ENCODE measurements around the gene BTBD9. TPM values are rescaled to one million over a fixed set of nuclear protein-coding genes. Genes with fewer than 3 reads are reported as not detected.

BTBD9 gene
- total RNA-seq, 1 donor from 2014 or later = 28.1 TPM

DNA sequence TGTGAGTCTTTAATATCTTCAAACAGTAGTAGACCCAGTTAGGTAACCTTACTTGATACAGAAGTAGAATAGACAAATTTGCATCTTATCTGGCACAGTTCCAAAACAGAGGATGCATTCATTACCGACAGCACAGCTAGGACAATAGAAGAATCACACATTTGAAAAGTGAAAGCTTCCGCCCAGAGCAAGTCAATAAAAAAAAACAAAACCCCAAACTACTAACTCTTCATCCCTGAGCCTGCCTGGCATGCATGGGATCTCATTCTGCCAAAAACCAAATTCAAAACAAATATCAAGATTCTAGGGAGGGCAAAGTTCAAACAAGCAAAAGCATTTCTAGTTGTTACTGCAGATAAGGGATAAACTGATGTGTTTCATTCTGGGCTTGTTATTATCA is 235.4 kb downstream of the BTBD9 start:
- FAIRE-seq = no peak
- no peak for DNase-seq (ENCODE audit: low spot score in 2 of 2)

DNA sequence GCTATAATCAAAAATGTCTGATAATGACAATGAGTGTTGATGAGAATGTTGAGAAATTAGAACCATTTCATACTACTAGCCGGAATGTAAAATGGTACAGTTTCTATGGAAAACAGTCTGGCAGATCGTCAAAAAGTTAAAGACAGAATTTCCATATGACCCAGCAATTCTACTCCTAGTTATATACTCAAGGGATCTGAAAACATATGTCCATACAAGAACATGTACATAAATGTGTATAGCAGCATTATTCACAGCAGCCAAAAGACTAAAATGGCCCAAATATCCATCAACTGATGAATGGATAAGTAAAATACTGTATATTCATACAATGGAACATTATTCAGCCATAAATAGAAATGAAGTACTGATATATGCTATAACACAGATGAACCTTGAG is 236.2 kb downstream of the BTBD9 start:
- DNase-seq (ENCODE audit: low spot score in 2 of 2) (no peak), FAIRE-seq (no peak)

DNA sequence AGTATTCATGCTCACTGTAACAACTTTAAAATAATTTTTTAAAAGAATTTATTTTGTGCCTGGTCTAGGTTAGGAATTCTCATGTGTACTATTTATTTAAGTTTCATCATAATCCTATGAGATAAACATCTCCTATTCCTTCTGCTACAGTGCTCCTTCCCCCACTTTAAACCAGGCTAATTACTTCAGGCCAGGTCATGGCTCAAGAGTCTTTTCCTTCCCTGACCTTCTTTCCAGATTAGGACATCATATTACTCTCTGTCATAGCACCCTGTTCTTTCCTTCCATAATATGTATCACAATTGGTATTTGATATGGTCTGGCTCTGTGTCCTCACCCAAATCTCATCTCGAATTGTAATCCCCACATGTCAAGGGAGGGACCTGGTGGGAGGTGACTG is 239.0 kb downstream of the BTBD9 start:
- DNase-seq (ENCODE audit: low spot score in 2 of 2) = no peak
- FAIRE-seq = no peak

DNA sequence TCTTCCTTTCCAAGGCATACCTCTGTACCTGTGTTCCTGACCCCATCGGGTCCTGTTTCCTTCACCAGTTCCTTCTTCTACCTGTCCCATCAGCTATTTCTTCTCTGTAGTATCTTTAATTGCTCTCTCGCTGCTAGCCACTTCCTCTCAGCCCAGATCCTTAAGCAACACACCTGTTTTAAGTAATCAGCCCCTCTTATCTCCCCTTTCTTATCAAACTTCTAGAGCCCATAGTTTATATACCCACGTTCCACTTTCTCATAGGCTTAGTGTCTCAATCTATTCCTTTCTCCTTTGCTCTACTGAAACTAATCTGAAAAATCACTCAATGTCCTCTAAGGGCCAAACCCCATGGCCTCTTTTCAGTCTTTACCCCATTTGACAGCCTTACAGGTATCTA is 239.6 kb downstream of the BTBD9 start:
- DNase-seq (ENCODE audit: low spot score in 2 of 2) (no peak), FAIRE-seq (no peak)

DNA sequence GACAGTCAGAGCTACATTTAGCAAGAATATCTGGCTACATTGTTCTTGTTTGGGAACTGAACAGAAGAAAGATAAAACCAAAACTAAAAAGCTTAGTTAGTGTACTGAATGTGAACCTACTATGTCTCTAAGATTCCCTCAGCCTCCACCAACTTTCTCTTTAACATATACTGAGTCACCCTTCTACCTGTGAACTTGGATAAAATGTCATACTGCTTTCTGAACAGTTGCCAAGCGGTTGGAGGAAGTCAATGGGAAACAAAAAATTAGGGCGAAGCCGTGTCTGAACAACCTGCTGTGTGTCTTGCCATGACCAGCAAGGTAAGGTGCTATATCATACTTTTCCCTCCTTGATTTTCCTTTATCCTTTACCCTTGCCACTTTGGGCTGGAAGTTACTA is 243.5 kb downstream of the BTBD9 start:
- DNase-seq (ENCODE audit: low spot score in 2 of 2) (no peak), FAIRE-seq (no peak)

DNA sequence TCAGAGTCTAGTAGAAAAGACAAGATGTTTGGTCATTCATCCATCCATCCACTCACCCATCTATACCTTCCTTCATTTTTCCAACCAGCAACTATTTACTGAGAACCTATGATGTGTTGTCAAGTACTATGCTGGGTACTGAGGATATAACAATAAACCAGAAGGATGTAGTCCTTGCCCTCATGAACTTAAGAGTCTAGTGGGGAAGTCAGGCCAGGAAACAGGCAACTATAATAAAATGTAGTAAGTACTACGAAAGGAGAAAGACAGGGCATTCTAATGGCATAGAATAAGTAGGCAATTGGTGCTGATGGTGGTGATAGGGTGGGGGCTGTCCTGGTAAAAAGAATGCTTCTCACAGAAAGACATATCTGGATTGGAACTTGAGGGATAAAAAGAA is 245.7 kb downstream of the BTBD9 start:
- FAIRE-seq = no peak
- no peak for DNase-seq (ENCODE audit: low spot score in 2 of 2)

DNA sequence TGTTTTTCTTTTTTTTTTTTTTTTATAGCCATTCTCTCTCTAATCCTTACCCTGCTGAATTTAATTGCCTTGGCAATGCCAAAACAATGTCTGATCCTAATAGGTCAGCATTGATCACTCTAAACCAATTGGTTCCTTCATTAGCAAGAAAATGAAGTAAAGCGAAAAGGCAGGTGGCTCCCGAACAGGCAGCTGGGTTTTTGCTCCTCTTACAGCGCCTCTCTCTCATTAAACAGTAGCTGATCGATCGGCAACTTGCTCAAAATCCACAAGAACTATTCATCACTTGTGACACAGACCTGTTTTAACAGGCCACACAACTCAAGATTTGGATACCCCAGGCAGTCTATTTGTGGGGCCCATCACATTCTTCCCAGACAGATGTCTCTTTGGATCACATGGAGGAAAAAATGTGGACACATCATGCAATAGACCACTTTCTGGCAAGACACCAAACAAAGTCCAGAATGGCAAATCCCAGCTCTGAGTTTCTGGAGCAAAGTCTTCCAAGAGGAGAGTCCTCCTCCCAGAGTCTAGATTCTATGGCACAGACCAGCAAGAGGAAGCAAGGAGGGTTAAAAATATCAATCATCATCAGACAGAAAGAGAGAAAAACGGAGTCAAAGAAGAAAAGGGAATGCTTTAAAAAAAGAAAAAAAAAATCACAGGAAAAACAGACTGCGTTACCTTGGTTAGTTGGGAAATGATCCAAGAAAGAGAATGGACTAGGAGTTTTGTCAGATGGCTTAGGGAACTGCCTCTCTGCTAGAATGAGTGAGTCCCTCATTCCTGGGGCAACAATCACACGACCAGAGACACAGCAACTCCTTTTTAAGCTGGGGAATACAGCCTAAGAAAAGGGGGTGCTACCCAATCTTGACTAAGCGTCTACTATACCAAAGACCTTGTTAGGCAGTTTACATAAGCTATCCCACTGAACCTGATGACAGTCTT is 247.8 kb downstream of the BTBD9 start:
- DNase-seq (ENCODE audit: low spot score in 2 of 2) = no peak
- FAIRE-seq = no peak

DNA sequence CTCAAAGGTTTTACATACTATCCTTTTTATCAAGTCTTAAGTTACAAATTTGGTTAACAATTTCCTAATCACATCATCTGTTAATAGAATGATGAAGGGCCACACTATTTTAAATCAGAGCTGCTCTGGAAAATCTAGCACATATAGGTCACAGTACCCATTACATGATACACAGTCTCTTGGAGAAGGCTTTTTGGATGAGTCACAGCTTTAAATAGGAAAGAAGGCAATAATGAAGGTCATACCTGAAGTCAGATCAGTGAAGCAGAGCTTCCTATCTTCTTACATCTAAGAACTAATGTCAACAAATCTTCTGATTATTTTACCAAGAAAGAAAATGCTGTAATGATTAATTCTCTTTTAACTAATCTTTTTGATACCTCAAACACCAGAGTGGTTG is 248.5 kb downstream of the BTBD9 start:
- FAIRE-seq (no peak), DNase-seq (ENCODE audit: low spot score in 2 of 2) (no peak)

DNA sequence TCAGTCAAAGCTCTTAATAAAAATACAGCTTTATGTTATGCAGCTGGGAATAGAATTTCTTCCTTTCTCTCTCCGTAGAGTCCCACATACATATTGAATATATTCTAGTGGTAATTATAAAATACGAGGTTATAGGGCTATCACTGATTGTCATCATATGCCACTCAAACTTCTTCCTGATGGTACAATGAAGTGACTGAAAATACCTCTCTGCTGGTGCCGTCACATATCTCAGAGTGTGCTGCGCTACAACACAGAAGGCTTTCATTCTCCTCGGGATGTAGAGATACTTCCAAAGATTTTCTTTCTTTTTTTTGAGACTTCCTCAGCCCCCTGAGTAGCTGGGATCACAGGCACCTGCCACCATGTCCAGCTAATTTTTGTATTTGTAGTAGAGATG is 249.9 kb downstream of the BTBD9 start:
- DNase-seq (ENCODE audit: low spot score in 2 of 2) (no peak), FAIRE-seq (no peak)

DNA sequence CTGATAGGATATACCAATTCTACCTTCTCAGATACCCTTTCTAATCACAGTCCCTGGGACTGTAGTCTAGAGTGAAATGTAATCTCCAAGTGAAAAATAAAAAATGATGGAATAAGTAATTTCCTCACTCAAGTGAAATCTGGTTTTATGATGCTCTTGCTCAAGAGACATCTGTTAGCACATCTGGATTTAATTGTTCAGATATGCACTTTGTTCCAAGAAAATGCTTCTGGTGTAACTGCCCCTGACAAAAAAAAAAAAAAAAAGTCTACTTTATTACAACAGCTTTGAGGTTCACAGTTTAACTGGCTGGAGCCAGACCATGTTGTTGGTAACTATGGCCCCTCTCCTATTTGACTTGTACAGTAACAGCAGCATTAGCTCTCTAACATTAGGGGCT is 251.8 kb downstream of the BTBD9 start:
- DNase-seq (ENCODE audit: low spot score in 2 of 2) = no peak
- no peak for FAIRE-seq

DNA sequence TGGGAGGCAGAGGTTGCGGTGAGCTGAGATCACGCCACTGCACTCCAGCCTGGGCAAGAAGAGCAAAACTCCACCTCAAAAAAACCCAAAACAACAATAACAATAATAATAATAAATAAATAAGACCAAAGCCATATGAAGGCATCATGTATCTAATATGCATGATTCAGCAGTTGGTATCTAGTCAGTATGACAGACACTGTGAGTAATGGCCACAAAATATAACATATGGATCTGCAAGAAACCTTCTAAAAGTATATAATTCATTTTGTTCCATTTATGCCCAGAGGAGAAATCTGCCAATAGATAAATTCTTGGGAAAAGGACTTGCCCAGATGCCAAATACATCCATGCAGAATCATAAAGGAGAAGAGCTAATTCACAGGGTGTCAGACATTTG is 252.3 kb downstream of the BTBD9 start:
- FAIRE-seq (no peak), DNase-seq (ENCODE audit: low spot score in 2 of 2) (no peak)

DNA sequence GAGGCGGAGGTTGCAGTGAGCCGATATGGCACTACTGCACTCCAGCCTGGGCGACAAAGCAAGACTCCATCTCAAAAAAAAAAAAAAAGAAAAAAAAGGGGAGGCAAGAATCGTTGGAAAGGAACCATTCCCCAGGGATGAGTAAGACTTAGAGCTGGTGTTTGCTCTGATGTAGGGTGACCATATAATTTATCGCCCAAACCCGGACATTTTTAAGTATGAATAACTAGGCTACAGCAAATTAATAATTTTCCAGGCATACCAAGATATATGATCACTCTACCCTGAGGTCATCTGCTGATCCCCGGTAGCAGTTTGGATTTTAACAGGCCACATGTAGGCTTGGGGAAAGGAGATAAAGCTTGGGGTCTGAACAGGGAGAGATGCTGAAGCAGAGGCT is 260.9 kb downstream of the BTBD9 start:
- DNase-seq (ENCODE audit: low spot score in 2 of 2) = no peak
- FAIRE-seq = no peak

DNA sequence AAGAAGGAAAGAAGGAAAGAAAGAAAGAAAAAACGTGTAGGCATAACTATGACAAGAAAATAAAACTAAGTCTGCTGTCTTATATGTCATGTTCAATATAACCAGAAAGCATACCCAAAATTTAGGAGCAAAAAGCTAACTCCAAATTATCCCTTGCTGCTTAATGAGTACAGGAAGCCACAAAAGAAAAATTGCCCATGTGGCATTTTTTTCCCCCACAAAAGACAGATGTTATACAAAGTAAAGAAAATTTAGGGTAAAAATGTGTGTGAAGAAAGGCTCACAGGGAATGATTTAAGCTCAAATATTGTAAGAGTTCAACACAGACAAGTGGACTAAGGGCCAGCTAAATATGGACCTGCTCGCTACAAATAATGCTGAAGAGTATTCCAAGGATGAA is 263.8 kb downstream of the BTBD9 start:
- no peak for FAIRE-seq
- DNase-seq (ENCODE audit: low spot score in 2 of 2) = no peak

DNA sequence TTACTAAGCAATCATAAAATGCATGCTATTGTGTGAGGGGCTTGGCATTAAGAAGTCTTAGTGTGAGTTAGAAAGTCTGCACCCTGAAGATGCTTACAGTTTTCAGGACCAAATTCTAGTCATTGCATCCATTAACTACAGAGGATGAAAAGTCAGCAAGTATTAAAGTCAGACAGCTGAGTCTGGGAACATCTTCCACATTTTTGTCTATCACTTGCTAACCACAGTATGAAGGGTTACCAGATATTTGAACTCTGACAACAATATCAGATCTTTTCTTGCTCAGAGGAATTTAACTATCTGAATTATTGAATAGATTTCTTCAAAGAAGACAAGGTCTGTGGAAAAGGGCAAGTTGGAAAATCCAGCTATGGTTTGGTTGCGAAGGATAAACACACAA is 264.4 kb downstream of the BTBD9 start:
- DNase-seq (ENCODE audit: low spot score in 2 of 2) (no peak), FAIRE-seq (no peak)

DNA sequence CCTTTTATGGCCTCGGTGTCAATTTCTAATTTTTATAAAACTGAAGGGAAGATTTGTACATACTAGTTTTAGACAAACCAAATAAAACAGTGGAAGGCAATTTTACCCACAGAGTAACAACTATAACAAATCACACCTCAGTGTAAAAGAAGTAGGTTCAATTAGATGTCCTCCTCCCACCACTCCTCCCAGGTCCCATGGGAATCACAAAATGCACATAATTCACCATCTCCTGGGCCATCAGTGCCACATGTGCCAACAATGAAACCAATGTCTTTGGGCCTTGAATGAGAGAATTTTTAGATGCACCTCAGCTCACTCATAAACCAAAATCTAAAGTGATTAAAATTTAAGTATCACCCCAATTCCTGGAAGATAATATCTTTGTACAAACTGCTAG is 267.8 kb downstream of the BTBD9 start:
- DNase-seq (ENCODE audit: low spot score in 2 of 2) (no peak), FAIRE-seq (no peak)

DNA sequence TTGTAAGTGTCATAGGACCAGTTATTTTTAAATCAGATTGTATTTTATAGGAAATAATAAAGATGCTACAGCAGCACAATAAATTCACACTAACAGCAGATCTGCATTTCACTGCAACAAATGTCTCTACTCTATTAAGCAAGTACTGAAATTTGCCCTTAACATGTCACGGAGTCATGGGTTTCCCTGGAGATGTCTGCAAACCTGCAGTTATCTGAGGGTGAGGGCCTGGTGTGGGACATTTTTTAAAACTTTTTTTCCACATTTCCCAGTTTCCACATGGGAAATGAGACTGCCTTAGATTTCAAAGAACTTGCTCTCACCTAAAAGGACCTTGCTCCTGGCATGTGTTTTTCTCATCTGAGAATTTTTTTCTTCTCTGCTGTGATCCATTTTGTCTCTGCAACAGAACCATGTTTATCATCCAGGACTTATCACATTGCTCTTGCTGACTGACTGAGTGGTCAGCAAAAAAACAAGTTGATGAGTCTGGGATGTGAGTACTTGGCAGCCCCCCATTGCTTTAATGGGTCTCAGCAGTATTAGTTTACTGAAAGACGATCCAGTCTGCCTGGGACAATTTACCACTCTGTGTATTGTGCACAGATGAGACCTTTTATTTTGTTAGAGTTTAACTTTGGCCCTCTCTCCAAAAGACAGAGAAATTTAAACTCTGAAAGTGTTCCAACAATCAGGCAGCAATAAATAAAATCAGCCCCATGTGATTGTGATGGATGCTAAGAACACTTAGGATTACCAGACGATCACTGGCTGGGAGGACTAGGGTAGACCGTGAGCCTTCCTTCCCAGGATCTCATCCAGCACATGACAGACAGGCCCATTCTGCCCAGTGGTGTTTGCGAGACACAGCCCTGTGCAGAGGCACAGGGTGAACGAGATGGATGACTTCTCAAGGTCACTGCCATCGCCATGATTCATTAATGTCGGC is 268.8 kb downstream of the BTBD9 start:
- FAIRE-seq (no peak), DNase-seq (ENCODE audit: low spot score in 2 of 2) (no peak)

DNA sequence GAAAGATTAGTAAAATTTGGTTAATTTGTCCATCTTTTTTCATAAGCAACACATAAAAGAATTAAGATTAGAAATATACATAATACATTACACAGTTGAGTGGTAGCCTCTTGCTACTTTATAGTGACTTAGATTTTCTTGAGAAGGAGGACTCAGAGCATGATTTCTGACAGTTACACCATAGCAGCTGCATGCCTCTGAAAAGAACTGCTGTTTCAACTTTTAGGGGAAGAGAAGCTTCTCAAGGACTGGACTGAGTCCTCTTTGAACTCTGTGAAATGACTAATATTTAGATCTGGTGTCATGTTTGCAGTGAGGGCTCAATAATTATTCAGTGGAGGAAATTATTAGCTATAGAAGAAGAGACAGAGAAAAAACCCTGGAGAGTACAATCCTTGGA is 272.5 kb downstream of the BTBD9 start:
- FAIRE-seq = no peak

DNA sequence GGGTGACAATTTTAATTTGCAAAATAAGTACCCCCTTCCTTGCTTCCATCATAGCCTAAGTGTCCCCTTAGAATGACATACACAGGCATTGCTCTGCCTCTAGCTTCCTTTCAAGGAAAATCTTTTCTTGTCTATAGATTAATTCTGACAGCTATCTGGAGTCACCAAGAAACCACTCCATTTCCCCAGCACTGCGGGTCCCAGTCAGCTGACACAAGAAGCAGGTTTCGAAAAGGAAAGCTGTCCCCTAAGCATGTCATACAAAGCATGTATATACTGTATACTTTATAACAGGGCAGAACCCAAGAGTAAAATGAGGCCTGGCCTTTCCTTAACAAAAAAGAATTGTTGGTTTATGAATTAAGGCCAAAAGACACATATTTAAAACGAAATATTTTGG is 273.5 kb downstream of the BTBD9 start:
- FAIRE-seq = no peak
- no peak for DNase-seq (ENCODE audit: low spot score in 2 of 2)

More for the DNA sequence above, 272.5 kb downstream of the BTBD9 start:
- no peak for DNase-seq (ENCODE audit: low spot score in 2 of 2)

DNA sequence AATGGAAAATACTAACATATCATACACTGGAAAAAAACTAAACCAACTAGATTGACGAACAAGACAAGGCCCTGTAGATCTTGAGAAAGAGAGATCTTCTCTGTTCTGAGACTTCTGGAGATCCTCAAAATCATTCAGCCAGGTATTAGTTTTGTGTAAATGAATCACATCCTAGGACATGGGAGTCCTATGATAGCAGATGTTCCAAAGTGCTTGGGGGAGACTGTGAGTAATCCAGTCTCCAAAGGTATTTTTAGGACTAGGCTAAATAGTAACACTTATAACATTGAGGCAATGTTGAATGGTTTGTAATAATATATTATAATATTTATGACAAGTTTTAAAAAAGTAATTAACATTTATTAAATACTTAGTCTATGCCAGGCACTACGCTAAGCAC is 275.0 kb downstream of the BTBD9 start:
- no peak for DNase-seq (ENCODE audit: low spot score in 2 of 2)
- no peak for FAIRE-seq

DNA sequence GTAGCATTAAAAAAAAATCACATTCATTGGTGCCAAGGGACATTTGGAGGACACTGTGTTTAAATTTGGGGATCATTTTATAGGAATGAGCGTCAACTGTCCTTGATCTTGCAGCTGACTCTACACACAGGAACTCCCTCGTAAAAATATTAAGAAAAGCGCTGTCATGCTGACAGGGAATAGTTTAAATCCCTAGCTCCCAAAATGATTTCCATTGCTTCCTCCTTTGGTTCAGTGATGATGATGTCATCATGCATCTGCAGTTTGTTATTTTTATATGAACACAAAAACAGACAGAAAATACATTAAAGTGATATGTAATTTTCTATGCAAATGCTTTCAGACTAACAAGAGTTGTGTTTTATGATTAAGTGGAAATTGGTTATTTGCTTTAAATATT is 275.6 kb downstream of the BTBD9 start:
- FAIRE-seq = no peak

DNA sequence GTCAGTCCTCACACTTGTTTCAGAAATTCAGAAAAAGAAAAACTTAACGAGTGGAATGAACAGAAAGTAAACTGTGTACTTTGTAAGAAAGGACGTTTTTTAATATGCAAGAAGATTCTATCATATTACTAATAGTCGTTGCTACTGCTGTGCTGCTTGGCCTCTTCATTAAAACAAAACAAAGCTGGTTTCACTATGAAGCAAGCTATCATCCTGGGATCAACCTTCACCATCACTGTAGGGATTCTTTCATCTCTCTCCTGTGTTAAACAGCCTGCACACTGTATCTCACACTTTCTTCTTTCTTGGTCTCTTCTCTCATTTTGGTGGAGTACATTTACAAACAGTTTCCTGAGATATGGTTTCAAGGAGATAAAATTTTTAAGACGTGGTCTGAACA is 284.2 kb downstream of the BTBD9 start:
- no peak for FAIRE-seq
- DNase-seq (ENCODE audit: low spot score in 2 of 2) = no peak

More for the DNA sequence above, 275.6 kb downstream of the BTBD9 start:
- DNase-seq (ENCODE audit: low spot score in 2 of 2) = no peak

Data from frontal cortex (tissue), 4 donors.